GM03348 (cell line): Measurements from ENCODE around the gene HERPUD2.
A peak's percentile ranks its signal among the peaks of the same experiment; 100 is the strongest.

ENCODE experiments used
- DNase-seq: peaks from one replicate; pipeline ENCODE4 v3.0.0; 2012; ENCODE audit warnings: low spot score

Gene HERPUD2

GRCh38 chr7:35694784-35695472, at the start of gene HERPUD2:
HERPUD2 (minus strand) TSS chr7:35695135; CDS start chr7:35694330, 805 bp downstream.
- peak; percentile 97 for DNase-seq

- no peak for DNase-seq
Measured at GRCh38 chr7:35738889-35739288, 44.0 kb upstream of the HERPUD2 start.

GRCh38 chr7:35736725-35737124, 41.8 kb upstream of the HERPUD2 start:
- DNase-seq: no peak

GRCh38 chr7:35735396-35735795, 40.5 kb upstream of the HERPUD2 start:
- DNase-seq: no peak

- no peak for DNase-seq
Measured at GRCh38 chr7:35734001-35734483, 39.1 kb upstream of the HERPUD2 start.

- DNase-seq: no peak
Measured at GRCh38 chr7:35731349-35731748, 36.4 kb upstream of the HERPUD2 start.

GRCh38 chr7:35729061-35729783, 34.3 kb upstream of the HERPUD2 start:
- DNase-seq: no peak

- DNase-seq: no peak
Measured at GRCh38 chr7:35728412-35729060, 33.6 kb upstream of the HERPUD2 start.

GRCh38 chr7:35727571-35727970, 32.6 kb upstream of the HERPUD2 start:
- DNase-seq: peak; percentile 48

GRCh38 chr7:35726654-35727053, 31.7 kb upstream of the HERPUD2 start:
- no peak for DNase-seq

- DNase-seq: no peak
Measured at GRCh38 chr7:35725280-35725680, 30.3 kb upstream of the HERPUD2 start.

- DNase-seq: no peak
Measured at GRCh38 chr7:35723011-35723410, 28.1 kb upstream of the HERPUD2 start.

GRCh38 chr7:35722054-35722849, 27.3 kb upstream of the HERPUD2 start:
- no peak for DNase-seq

GRCh38 chr7:35721288-35721687, 26.4 kb upstream of the HERPUD2 start:
- no peak for DNase-seq

GRCh38 chr7:35720849-35721248, 25.9 kb upstream of the HERPUD2 start:
- no peak for DNase-seq

- DNase-seq: no peak
Measured at GRCh38 chr7:35720032-35720431, 25.1 kb upstream of the HERPUD2 start.

- no peak for DNase-seq
Measured at GRCh38 chr7:35718047-35718446, 23.1 kb upstream of the HERPUD2 start.

- no peak for DNase-seq
Measured at GRCh38 chr7:35717516-35717915, 22.6 kb upstream of the HERPUD2 start.

GRCh38 chr7:35717013-35717412, 22.1 kb upstream of the HERPUD2 start:
- no peak for DNase-seq

GRCh38 chr7:35716038-35716803, 21.3 kb upstream of the HERPUD2 start:
- DNase-seq: peak; percentile 26

- no peak for DNase-seq
Measured at GRCh38 chr7:35714862-35715261, 19.9 kb upstream of the HERPUD2 start.
